Bone marrow (tissue), 2 donors: ENCODE data around the gene BUB1B.

ENCODE experiments used
- DNase-seq, 2 donors: peaks; one replicate each; lab custom pipeline; 2025; lab: John Stamatoyannopoulos, UW

Gene BUB1B

DNA sequence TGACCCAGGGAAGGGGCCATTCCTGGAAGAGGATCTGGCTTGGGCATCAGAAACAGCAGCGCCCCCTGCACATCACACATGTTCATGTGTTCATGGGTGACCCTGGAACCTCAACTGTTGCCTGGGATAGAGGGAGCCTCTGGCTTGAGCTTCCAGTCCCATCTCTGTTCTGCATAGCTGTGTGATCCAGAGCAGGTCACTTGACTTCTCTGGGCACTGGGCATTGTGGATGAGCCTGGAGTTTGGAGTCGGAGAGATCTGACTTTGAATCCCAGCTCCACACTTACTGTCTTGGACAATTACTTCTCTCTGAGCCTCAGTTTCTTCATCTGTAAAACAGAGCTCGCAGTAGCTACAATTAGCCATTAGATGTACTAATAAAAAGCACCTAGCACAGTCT lies 93.6 kb downstream of the BUB1B start:
- no peak for DNase-seq

DNA sequence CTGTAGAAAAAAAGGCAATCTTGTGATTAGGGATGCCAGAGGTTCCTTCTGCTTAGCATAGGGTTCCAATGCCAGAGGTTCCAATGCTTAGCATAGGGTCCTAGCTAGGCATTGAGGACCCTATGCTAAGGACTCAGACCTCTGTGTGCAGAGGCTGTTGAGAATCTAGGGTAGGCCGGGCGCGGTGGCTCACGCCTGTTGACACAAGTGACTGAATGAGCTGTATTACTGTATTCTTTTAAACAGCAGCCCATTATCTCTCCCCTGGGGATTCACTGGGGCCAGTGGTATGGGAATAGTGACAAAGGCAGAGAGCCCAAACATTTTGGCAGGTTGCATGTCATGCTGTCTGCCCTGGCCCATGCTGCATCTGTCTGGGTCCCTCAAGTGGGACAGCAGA lies 94.2 kb downstream of the BUB1B start:
- DNase-seq: no peak

DNA sequence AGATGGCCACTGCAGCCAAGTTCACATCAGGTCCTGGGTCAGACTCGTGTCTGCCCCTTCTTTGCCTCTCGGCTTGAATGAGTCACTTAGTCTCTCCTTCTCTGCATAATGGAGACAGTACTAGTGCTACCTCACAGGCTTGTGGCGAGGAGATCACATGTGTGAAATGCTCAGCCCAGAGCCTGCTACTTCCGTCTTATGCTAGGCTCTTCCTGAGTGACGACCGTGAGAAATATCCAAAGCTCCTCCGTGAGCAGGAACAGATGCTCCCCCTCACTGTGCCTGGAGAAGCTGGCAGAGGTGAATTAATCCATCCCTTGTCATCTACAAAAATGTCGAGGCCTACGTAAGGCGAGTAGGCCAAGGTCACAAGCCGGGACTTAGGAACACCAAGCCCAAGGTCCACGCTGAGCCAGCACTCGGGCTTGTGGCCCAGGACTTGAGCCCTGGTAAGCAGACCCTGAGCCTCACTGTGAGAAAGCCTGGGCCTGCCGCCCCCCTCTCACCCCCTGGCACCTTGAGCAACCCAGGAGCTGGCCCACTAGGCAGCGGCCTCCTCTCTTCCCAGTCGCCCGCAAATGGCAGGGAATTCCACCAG lies 95.9 kb downstream of the BUB1B start:
- DNase-seq: no peak

DNA sequence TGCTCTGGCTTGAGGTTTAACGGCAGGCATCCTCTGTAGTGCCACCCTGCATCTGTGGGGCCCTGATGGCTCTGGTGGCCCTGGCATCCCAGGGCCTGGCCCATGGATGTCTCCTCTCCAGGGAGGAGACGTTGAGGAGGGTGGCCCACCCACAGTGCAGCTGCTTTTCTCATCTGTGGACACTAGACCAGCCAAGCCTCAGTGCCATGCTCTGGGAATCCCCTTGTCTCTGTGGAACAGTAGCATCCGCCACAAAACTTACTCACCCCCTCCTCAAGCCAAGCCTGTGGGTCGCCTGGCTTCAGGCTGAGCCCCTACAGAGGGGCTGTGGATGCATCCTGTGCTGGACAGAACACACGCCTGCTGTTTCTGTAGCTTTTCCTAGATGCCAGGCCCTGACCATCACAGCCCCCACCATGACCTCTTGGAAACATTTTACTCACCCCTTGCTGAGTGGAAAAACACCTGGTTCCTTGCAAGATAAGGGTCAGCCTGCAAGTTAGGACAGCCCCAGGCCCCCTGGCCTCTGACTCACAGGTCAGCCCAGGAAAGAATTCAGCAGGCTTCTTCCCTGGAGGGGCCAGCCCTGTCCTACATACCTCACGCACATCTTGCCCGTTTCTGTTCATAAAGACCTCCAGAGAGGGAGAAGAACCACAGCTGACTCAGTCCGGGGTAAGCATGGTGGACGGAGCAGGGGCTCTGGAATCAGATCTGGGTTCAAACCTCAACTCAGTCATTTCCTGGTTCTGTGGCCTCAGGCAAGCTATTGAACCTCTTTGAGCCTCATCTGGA lies 97.0 kb downstream of the BUB1B start:
- no peak for DNase-seq

DNA sequence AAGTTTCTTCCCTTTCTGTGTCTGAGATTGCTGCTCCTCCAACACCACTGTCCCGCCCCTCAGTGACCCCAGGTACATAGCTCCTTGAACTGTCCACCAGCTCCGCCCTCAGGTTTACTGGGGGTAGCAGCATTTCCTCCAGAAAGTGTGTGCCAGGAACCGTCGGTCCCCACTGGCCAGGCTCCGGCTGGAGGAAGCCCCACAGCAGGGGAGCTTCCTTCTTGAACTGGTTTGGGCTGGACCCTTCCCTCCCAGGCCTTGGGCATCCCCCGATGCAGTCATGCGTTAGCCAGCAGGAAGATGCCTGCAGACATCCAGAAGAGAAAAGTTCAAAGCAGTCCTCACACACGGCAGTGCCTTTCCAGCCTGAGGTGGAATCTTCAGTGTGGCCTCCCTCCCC lies 97.7 kb downstream of the BUB1B start:
- no peak for DNase-seq

DNA sequence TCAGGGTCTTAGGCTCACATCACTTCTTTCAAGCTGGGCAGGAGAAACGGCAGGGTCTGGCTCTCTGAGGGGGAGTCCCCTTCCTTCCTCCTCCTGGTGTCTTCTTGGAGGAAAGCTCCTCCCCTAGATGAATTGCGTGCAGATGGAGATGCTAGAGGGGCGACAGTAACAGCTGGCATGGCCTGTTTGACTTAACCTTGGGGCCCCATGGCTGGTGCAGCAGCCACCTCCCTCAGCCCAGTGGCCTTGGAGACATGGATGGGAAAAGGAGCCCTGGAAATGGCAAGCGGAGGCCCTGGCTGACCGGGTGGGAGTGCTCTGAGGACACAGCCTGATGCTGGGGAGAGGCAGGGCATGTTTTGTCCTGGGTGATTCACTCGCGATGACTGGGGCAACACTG lies 98.2 kb downstream of the BUB1B start:
- DNase-seq: no peak

DNA sequence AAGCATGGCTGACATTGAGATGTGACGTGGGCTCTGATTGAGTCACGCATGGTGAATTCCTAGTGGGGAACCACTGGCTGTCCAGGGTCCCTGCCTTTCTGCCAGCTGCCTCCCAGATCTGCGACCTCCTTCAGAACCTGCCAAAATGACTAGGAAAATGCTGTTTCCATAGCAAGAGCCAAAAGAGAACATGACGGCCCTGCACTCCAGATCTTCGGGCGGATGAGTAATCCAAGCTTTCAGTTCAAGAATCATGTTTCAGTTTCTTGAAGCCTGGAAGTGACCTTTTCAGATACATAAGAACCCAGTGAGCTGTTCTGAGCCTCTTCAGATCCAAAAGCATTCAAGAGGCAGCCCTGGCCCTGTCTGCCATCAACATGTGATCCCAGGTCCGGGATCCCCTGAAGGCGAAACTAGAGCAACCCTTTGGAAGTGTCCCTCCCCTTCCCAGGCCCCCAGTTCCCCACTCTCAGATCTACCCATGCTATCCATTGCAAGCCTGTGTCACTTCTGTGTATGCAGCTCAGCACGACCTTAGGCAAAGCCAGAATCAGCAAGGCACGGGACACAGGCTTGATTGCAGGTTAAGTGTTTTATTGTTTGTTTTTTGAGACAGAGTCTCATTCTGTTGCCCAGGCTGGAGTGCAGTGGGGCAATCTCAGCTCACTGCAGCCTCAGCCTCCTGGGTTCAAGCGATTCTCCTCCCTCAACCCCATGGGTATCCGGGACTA lies 102.3 kb downstream of the BUB1B start:
- no peak for DNase-seq

DNA sequence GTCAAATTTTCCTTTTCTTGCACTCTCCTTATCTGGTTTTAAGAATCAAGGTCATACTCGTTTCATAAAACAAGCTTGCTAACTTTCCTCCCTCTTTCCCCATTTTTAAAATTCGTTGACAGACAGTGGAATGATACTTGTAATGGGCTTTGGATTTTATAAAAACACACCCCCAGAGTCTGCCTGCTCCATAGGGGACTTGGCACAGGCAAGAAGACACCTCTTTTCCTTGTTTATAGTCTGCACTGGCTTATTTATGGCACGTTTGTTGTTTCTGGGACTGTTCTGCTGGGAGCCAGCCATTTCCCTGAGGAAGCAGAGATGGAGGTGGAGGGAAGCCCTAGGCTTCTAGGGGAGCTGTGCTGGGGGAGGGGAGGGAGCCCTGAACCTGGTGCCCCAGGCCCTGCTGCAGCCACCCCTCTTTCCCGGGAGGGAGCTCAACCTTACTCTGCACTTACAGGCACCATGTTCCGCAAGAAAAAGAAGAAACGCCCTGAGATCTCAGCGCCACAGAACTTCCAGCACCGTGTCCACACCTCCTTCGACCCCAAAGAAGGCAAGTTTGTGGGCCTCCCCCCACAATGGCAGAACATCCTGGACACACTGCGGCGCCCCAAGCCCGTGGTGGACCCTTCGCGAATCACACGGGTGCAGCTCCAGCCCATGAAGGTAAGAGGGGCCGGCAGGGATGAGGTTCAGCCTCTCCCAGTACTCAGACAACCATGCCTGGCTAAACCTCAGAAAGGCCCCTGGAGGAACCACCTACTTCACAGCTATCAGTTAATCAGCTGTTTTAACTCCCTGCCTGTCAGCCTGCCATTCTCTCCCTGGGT lies 103.7 kb downstream of the BUB1B start:
- no peak for DNase-seq

DNA sequence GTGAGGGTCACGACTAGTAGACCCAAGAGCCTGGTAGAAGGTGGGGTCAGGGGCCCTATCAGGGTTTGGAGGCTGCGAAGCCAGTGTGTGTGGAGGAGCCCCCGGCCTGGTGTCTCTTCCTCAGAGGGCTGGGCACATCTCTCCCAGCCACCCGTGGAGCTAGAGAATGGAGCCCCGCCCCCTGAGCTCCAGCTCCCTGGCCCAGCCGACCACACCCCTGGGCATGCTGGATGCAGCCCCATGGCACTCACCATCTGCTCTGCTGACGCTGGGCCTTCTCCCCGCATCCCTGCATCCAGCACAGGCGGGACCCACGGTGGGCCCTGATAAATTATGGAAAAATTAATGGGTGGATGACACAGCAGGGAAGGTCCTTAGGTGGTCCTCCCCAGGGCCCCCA lies 104.5 kb downstream of the BUB1B start:
- no peak for DNase-seq

DNA sequence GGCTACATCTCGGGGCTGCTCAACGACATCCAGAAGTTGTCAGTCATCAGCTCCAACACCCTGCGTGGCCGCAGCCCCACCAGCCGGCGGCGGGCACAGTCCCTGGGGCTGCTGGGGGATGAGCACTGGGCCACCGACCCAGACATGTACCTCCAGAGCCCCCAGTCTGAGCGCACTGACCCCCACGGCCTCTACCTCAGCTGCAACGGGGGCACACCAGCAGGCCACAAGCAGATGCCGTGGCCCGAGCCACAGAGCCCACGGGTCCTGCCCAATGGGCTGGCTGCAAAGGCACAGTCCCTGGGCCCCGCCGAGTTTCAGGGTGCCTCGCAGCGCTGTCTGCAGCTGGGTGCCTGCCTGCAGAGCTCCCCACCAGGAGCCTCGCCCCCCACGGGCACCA lies 105.0 kb downstream of the BUB1B start:
- no peak for DNase-seq

DNA sequence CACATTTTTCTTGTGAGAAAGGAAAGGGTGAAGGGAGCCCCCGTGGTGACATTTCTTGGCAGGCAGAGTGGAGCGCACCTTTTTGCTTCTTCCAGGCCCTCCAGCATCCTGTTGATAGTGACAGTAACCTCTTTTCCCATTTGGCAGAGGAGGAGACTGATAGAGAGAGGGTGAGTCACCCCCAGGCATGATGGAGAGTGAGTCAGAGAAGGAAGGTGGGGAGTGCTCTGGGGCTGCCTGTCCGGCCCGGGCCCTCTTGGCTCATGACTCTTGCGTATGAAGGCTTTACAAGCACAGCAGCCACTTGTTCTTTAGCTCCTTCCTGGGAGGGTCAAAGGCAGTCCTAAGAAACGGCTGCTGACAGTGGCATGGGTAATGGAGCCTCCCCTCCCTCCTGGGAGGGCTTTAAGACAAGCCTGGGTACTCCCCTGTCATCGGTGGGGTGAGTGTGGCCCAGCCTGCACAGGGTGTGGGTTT lies 106.0 kb downstream of the BUB1B start:
- DNase-seq: peak; percentile 15 to 88

DNA sequence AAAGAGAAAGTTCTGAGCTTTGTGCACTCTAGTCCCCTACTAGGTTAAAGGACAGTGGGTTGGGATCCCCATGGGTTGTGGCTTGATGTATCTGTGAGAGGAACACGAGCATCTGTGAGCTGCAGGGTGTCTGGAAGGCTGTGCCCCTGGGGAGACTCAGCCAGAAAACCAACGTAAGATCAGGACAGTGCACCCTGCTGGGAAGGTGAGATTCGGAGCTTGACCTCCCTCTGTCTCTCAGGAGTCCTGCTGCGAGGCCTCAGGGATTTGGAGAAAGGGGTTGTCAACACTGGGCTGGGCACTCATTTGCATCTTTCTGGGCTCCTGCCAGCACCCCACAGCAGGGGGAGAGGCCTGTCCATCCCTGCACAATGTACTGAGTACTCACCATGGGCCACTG lies 106.8 kb downstream of the BUB1B start:
- DNase-seq: no peak

DNA sequence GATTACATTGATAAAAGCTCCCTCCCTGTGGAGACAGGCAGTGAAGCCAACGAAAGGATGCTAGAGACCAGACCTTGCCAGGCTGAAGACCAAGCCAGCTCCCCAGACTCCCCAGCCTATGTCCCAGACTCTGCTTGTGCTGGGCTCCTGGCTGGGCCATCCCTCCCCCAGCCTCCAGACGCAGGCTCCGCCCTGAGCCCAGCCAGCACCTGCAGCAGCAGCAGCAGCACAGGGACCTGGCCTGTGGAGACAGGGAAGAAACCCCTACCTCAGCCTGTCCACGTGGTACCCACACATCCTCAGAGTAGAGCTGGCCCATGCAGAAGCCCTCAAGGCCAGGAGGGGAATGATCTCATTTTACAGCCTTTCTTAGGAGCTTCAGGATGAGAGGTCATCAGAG lies 108.7 kb downstream of the BUB1B start:
- no peak for DNase-seq

DNA sequence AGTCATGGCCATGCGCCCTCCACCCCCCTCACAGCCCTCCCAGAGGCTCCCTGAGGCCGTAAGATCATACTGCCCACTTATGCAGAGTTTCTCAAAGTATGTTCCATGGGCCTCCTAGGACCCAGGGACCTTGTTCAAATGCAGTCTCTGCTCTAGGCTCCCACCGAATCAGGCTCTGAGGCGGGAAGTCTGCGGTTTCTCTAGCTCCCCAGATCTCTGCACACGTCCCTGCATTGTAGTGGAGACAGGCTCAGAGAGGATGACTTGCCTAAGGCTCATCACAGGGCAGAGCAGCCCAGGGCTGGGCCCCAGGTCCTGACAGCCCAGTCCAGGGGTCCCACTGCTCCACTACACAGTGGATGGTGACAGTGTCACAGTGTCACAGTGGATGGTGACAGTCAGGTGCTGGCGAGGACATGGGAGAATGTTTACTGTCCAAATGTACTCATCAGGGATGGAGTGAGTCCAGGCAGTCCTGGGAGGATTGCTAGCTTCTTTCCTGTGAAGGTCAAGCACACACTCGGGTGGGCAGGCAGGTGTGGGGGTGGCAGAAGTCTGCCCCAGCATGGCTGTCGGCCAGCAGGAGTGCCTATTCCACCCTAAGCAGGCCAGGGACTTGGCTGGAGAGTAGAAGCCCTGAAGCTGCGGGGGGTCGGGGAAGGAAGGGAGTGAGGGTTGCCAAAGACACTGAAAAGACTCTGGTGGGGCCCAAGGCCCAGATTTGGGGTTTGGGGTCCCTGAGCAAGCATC lies 109.6 kb downstream of the BUB1B start:
- DNase-seq: no peak
